HG03460 (cell line): ENCODE results near the gene LAMC3.
A peak's percentile ranks its signal among the peaks of the same experiment; 100 is the strongest.
"Not testable (repeated sequence)": the region's sequence is repeated elsewhere in the genome, so short reads cannot be mapped to it uniquely, and the experiment has no call there.

ENCODE experiments used
- ATAC-seq: cut with Tn5 transposase; IDR thresholded peaks from one replicate; pipeline ENCODE4 v1.9.1; 2021; ENCODE audit not compliant: unreplicated experiment

Gene LAMC3

GRCh38 chr9:131114084-131114535 lies 105.1 kb downstream of the LAMC3 start:
- ATAC-seq, result no peak

DNA sequence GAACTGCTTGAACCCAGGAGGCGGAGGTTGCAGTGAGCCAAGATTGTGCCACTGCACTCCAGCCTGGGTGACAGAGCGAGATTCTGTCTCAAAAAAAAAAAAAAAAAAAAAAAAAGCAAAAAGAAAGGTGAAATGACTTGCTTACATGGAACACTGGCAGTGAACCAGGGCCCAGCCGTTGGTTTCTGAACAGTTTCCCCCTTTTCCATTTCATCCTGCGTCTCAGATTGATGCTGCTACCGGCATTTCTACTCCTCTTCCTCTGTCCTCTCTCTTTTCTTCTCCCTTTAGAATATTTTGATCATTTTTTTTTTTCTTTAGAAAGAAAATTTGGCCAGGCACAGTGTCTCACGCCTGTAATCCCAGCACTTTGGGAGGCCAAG lies 106.4 kb downstream of the LAMC3 start:
- ATAC-seq, result not testable (repeated sequence)

DNA sequence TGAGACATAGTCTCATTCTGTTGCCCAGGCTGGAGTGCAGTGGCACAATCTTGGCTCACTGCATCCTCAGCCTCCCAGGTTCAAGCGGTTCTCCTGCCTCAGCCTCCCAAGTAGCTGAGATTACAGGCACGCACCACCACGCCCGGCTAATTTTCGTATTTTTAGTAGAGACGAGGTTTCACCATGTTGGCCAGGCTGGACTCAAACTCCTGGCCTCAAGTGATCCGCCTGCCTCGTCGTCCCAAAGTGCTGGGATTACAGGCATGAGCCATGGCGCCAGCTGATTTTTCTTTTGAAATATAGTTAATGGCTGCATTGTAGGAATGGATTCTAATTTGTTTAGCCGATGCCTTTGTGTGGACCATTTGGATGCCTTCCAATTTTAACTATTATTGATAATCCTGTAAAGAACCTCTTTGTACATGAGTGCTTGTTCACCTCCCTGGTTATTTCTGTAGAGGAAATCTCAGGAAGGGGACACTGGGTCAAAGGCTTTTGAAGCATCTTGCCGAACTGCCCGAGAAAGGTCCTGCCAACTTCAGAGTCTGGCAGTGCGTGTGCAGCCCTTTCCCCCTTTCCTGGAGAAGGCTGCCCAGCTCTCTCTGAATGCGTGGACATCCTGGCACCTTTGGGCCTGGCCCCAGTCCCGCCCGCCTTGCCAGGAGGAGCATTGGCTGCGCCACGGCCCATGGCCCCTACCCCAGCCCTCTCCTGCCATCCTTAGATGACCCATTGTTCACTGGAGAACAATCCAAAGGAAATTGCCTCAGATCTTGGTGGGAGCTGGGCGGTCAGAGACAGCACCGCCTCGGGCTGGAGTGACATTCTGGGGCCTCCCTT lies 107.5 kb downstream of the LAMC3 start:
- ATAC-seq, result no peak

DNA sequence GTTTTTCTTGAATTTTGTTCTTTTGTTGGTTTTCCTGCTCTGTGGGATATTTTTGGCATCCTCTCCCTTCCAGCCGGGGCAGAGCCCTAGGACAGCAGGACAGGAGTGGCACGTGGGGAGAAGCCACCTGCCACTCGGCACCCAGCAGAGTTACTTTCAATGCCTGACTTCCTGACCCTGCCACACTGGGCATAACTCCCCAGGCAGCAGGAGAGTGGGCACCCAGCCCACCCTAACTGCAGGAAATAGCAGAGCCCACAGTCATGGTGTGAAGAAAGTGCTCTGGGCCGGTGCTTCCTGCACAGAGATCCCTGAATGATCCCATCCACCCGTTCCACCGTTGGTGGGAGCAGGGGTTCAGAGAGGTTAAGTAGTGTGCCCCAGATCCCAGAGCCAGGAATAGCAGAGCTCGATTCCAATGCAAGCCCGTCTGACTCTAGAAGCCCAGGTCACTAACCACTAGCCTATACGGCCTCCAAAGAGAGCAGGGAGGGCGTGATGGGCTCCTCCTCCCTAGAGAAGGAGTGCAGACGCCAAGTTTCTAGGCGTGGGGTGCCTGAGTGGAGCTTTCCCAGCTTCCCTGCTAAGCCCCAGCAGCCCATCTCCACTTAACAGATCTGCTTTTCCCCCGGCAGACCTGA lies 108.3 kb downstream of the LAMC3 start:
- no peak for ATAC-seq

DNA sequence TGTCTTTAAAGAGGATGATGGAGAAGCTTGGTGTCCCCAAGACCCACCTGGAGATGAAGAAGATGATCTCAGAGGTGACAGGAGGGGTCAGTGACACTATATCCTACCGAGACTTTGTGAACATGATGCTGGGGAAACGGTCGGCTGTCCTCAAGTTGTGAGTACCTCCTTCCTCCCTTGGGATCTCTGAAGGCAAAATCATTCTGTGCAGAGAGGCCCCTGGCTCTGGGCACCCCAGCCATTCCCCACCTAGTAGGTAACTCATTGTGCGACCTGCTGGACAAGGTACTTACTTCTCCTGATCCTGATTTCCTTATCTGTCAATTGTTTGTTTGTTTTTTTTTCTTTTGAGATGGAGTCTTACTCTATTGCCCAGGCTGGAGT lies 108.8 kb downstream of the LAMC3 start:
- ATAC-seq, result no peak

DNA sequence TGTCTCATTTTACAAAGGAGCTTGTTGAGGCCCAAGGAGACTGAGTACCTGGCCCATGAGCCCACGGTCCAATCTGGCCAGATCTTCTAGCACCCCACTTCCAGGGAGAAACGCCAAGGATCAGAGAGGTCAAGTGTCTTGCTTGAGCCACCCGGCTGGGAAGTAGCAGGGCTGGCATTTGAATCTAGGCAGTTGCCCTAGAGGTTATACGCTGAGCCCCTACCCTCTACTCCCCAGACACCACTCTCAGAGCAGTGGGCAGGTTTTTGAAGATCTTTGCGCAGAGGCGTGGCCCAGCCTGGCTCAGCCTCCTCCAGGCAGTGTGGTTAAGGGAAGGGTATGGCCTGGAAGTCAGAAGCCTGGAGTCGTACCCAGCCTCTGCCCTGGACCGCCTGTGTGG lies 110.6 kb downstream of the LAMC3 start:
- ATAC-seq, result no peak

GRCh38 chr9:131120620-131121228 lies 111.8 kb downstream of the LAMC3 start:
- no peak for ATAC-seq

GRCh38 chr9:131121346-131121745 lies 112.4 kb downstream of the LAMC3 start:
- ATAC-seq, result no peak

DNA sequence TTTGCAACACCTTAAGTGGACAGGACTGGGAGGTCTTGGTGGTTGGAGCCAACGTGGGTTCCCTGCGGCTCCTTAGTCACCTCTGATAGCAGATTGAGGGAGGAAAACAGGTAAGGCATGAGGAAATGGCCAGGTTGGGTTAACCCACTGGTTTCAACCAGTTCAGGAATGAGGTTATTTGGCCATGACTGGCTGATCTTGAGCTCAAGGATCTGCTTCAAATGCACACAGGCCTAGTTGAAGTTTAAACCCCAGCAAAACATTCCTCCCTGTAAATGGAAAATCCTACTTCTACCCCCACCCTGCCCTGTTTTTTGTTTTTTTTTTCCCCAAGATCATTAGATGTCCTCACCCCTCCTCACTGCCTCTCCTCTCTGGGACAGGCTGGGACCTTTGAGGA lies 113.2 kb downstream of the LAMC3 start:
- ATAC-seq, result no peak

GRCh38 chr9:131125038-131125287 lies 116.0 kb downstream of the LAMC3 start:
- ATAC-seq, result peak; percentile 13

DNA sequence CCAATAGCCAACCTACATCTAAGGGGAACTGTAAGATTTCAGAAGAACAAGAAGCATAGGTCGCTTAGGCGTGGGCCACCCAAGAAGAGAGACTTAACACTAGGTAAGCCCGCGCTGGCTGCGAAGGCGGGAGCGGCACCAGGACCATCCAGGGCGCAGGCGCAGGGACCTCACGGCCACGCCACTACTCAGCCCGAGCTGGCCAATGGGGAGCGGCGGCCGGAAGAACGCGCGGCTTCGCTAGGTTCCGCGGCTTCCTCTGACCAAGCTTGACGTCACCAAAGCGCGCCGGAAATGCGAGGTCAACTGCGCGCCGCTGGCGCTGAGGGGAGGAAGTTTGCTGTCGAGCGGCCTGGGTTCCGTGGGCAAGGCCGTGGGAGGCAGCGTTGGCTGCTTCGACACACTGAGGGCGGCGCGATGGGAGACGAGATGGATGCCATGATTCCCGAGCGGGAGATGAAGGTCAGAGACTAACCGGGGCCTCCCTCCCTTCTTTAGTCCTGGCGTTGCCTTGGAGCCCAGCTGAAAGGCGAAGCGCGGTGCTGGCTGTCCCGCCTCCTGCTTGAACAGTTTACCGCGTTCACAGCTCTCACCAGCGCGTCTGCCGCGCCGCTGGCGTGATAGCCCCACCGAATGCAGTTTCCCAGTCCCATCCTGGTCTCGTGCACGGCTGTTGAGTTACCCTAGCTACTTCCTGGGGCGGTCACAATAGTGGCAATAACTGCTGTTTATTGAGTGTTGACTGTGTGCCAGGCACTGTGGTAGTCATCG lies 116.5 kb downstream of the LAMC3 start, which contains the start of gene NUP214:
NUP214 (plus strand) TSS at position 299 of the 771 bp plus-strand sequence; CDS start at position 418, 119 bp downstream.
- peak; percentile 95 for ATAC-seq

GRCh38 chr9:131126059-131126426 lies 117.1 kb downstream of the LAMC3 start:
- no peak for ATAC-seq

- ATAC-seq, result no peak
Measured at GRCh38 chr9:131129183-131129582, 120.2 kb downstream of the LAMC3 start.

DNA sequence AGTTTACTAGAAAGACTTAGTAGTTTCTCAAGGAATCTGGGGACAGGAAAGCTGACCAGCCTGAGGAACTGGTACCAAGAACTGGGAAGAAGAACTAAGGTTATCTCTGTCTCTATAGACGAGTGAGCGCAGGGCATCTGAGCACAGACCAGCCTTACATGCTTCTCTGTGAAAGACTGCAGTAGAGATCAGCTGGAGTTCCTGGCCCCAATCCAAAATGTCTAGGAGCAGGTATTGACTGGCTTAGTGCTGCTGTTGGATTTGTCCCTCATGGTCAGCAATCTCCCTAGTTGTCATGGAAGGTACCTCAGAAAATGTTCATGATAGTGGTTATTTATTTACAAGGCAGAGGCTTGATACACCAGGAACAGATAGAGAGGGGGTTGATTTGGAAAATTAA lies 129.7 kb downstream of the LAMC3 start:
- ATAC-seq, result no peak

DNA sequence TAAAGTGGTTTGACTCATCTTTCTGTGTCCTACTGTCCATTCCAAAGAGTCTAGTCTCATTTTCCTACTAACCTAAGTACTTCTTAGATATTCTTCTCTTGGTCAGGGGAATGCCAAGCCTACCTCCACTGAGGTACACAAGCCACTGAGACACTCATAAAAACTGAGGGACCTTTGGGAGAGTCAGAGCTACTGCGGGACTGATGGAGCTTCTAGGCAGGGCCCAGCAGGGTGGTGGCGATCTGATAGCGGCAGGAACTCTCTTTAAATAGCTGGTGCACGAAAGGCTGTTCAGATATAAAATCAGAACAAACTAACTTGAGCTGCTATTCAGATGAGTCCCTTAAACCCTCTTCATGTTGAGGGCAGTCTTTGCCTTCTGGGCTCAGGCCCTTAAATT lies 131.1 kb downstream of the LAMC3 start:
- no peak for ATAC-seq

- no peak for ATAC-seq
Measured at GRCh38 chr9:131140550-131140949, 131.6 kb downstream of the LAMC3 start.

GRCh38 chr9:131142160-131142559 lies 133.2 kb downstream of the LAMC3 start:
- ATAC-seq, result no peak
